Measurements from ENCODE around the gene LRPAP1. TPM values are rescaled to one million over a fixed set of nuclear protein-coding genes. Genes with fewer than 3 reads are reported as not detected.

The LRPAP1 gene
- total RNA-seq, 1 donor from 2014 or later, result 80.1 TPM

DNA sequence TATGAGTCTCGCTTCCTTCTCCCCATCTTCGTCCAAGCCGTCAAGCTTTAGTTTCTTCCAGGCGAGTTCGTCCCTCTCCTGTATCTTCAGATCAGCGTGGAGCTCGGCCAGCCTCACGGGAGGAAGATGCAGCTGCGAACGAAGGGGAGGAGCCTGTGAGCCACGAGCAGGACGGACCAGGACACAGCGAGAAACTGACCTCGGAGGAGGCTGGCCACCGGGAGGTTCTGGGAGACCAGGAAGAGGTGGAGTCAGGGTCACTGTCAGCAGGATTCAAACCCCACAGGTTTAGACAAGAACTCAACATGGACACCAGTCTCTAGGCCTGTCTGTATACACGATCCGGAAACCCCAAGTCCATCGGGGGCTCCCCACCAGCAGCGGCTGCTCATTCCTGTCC lies 7.3 kb downstream of the LRPAP1 start:
- DNase-seq (ENCODE audit: low spot score), result no peak
- Mint-ChIP-seq H3K27me3 (ENCODE audit: low read depth) (no peaks in the 10 kb centered on the region), H3K9me3 (no peaks in the 10 kb centered on the region), H3K4me1 (ENCODE audit: low read depth) (peaks cover under 1% of the 10 kb centered on the region), H3K36me3 (ENCODE audit: low read depth) (peaks cover 19% of the 10 kb centered on the region), H3K27ac (no peak overlapping the region), H3K4me3 (ENCODE audit: low read depth) (no peak overlapping the region)
- intact Hi-C loops (cut with micrococcal nuclease), result no loop called here

DNA sequence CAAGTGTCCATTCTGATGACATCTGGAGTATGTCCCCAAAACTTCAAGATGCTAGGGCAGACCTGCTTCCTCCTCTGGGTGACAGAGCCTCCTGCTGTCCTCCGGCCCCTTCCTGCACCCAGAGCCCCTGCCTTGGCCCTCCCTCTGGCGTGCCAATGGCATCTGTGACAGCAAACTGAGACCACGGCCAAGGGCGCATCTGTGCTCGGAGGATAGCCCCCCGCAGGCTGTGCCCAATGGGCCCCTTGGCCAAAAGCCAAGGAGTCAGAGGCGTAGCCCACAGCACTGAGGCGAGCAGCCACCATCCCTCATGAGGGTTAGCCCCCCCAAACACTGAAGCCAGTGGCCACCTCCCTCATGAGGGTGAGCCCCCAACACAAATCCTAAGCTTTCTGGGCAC lies 7.9 kb downstream of the LRPAP1 start:
- H3K36me3 Mint-ChIP-seq (ENCODE audit: low read depth), result peaks cover 22% of the 10 kb centered on the region
- intact Hi-C loops (cut with micrococcal nuclease), result no loop called here
- H3K4me3 Mint-ChIP-seq (ENCODE audit: low read depth), result no peak overlapping the region
- H3K9me3 Mint-ChIP-seq, result no peaks in the 10 kb centered on the region
- H3K27ac Mint-ChIP-seq, result no peak overlapping the region
- no peaks in the 10 kb centered on the region for H3K27me3 Mint-ChIP-seq (ENCODE audit: low read depth)
- DNase-seq (ENCODE audit: low spot score), result no peak
- no peaks in the 10 kb centered on the region for H3K4me1 Mint-ChIP-seq (ENCODE audit: low read depth)

DNA sequence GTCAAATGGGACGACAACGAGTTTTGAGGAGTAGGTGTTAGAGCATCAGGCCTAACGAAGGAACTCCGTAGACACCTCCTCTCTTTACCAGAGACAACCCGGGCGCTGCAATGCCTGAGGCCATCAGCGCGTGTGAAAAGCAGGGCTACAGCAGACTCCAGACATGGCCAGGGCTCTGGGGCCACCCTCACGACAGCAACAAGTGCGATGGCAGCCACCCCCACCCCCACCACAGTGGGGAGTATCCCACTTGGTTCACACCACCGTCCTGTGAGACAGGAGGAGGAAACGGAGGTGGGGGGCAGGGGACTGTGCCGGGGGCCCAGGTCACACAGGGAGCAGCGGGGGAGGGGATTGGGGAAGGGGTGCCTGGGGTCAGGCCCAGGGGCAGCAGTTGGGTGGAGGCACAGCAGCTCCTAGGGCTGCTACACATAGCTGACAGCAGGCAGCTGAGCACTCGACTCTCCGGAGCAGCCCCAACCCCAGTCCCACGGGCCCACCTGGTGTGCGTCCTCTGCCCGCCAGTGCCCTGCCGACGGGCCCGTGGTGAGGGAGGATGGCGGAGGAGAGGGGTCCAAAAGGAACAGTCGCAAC lies 8.5 kb downstream of the LRPAP1 start:
- DNase-seq (ENCODE audit: low spot score), result no peak
- Mint-ChIP-seq H3K9me3 (no peaks in the 10 kb centered on the region), H3K4me1 (ENCODE audit: low read depth) (no peaks in the 10 kb centered on the region), H3K27me3 (ENCODE audit: low read depth) (no peaks in the 10 kb centered on the region), H3K27ac (no peak overlapping the region), H3K36me3 (ENCODE audit: low read depth) (peaks cover 27% of the 10 kb centered on the region), H3K4me3 (ENCODE audit: low read depth) (no peak overlapping the region)
- intact Hi-C loops (cut with micrococcal nuclease), result no loop called here

DNA sequence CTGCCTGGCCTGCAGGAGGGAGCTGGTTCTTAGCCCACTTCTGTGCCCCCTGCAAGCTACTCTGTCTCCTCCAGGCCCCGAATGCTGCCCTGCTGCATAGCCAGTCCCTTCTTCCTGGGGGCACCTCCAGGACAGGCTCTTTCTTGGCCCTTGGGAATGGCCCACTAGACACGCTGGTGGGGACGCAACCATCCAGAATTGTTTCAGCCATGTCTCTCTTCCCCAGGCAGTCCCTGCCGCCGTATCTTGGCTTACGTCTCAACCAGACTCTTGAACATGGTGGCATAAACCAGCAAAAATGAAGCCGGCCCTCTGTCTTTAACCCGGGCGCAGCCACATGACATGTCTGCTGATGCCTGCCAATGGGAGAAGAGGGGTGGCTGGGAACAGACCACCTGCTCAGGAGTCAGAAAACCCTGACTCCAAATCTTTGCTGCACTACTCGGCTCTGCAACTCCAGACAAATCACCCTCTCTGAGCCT lies 9.0 kb downstream of the LRPAP1 start:
- peaks cover 27% of the 10 kb centered on the region for H3K36me3 Mint-ChIP-seq (ENCODE audit: low read depth)
- H3K4me1 Mint-ChIP-seq (ENCODE audit: low read depth), result no peaks in the 10 kb centered on the region
- H3K27me3 Mint-ChIP-seq (ENCODE audit: low read depth), result no peaks in the 10 kb centered on the region
- no peak overlapping the region for H3K27ac Mint-ChIP-seq
- no peak for DNase-seq (ENCODE audit: low spot score)
- intact Hi-C loops (cut with micrococcal nuclease), result no loop called here
- H3K9me3 Mint-ChIP-seq, result no peaks in the 10 kb centered on the region
- H3K4me3 Mint-ChIP-seq (ENCODE audit: low read depth), result no peak overlapping the region

DNA sequence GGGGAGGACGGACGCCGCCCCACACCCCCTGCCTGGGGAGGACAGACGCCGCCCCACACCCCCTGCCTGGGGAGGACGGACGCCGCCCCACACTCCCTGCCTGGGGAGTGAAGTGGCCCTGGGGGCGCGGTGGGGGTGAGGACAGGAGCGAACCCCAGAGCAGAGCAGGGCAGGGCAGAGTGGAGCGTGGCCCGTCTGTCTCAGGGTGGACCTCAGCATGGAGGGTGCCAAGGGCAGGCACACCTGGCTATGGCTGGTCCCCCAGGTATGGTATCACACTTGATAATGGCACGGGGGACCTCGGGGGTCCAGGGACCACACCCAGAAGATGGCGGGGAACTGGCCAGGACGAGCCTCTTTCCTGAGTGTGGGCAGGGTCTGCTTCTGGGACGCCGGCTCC lies 9.6 kb downstream of the LRPAP1 start:
- no peaks in the 10 kb centered on the region for H3K27me3 Mint-ChIP-seq (ENCODE audit: low read depth)
- intact Hi-C loops (cut with micrococcal nuclease), result no loop called here
- no peak for DNase-seq (ENCODE audit: low spot score)
- no peak overlapping the region for H3K4me3 Mint-ChIP-seq (ENCODE audit: low read depth)
- H3K9me3 Mint-ChIP-seq, result no peaks in the 10 kb centered on the region
- H3K36me3 Mint-ChIP-seq (ENCODE audit: low read depth), result peaks cover 28% of the 10 kb centered on the region
- no peak overlapping the region for H3K27ac Mint-ChIP-seq
- no peaks in the 10 kb centered on the region for H3K4me1 Mint-ChIP-seq (ENCODE audit: low read depth)

DNA sequence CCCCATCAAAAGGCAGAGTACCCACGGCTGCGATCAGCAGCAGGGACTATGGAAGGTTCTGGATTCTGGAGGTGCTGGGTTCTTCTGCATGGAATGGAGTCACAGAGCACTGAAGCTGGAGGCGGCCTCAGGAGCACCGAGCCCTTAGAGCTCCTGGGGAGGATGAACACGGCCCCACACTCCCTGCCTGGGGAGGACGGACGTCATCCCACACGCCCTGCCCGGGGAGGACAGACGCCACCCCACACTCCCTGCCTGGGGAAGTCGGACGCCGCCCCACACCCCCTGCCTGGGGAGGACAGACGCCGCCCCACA lies 9.9 kb downstream of the LRPAP1 start:
- intact Hi-C loops (cut with micrococcal nuclease), result no loop called here
- Mint-ChIP-seq H3K4me3 (ENCODE audit: low read depth) (no peak overlapping the region), H3K9me3 (no peaks in the 10 kb centered on the region), H3K36me3 (ENCODE audit: low read depth) (peaks cover 31% of the 10 kb centered on the region), H3K27ac (no peak overlapping the region), H3K27me3 (ENCODE audit: low read depth) (no peaks in the 10 kb centered on the region), H3K4me1 (ENCODE audit: low read depth) (no peaks in the 10 kb centered on the region)
- no peak for DNase-seq (ENCODE audit: low spot score)

DNA sequence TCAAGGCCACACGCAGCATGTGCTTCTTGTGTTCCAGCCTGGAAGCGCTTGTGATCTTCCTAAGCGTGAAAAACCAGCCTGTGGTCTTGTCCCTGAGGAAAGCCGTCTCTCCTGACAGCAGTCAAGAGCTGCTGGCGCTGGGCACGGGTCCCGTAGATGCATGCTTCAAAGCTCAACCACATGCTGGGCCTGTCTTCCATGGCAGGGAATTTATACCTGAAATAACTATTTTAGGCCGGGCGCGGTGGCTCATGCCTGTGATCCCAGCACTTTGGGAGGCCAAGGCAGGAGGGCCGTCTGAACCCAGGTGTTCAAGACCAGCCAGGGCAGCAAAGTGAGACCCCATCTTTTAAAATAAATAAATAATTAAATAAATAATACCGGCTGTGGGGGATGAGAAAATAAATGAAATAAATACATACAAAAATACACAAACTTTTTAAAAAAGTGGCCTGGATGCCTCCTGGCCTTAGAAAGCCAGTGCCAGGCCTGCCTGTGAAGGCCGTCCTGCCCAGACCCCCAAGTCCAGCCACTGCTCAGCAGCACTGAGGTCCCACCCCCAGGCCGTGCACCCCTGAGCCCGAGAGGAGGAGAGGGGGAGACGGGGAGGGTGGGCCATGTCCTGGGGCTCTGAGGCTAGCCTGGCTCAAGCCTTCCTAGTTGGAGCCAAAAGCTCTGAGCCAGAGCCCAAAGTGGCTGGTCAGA lies 10.4 kb downstream of the LRPAP1 start:
- Mint-ChIP-seq H3K4me1 (ENCODE audit: low read depth) (no peaks in the 10 kb centered on the region), H3K36me3 (ENCODE audit: low read depth) (peaks cover 34% of the 10 kb centered on the region), H3K27me3 (ENCODE audit: low read depth) (no peaks in the 10 kb centered on the region), H3K9me3 (no peaks in the 10 kb centered on the region), H3K27ac (no peak overlapping the region), H3K4me3 (ENCODE audit: low read depth) (no peak overlapping the region)
- no peak for DNase-seq (ENCODE audit: low spot score)
- intact Hi-C loops (cut with micrococcal nuclease), result no loop called here

DNA sequence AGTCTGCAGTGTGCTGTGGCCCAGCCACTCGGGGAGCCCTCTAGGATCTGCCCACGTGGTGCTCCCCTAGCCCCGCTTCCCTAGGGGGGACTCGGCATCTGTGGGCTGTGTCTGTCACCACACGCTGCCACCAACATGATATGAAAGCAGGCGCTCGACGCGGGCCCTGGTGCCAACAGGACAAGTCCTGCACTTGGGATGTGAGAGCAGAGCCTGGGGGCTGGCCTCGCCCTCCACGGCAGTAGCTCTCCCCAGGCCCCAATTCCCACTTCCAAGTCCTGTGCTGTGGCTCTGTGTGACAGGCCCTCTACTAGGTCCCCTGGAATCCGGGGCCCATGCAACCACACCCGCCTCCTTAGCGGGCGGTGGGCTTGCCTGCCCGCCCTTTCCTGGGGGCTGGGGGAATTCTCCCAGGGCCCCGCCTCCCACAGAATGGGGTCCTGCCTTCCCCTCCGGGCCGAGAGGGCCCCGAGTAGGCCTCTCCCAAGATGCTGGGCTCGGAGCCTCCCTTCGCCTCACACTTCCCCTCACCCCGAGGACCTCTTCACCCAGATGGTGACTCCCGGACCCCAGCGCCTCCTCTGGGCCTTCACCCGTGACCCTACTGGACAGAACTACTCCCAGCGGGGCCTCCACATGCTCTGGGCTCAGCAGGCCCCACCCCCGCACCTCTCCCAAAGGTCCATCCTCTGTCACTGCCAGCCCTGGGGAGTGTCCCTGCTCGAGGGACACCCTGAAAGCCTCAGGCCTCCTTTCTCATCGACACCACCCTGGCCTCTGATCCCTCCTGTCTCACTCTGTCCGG lies 11.2 kb downstream of the LRPAP1 start:
- Mint-ChIP-seq H3K27ac (no peak overlapping the region), H3K9me3 (no peaks in the 10 kb centered on the region)

DNA sequence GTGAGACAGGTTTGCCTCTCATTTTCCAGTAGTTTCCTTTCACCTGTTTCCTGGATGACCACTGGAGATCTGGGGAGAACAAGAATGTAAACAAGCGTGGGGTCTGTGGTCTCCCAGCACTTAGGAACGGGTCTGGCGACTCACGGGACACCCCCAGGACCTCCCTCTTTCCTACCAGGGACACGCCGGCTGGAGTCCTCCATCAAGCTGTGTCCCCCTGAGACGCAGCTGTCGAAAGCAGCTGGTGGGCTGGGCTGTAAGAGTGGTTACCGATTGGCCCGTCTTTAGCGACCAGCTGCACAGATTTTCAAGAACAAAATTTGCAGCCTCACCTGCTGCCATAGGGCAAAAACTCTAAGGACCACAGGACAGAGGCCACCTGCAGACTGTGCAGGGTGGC lies 11.9 kb downstream of the LRPAP1 start:
- no peak overlapping the region for H3K4me3 Mint-ChIP-seq (ENCODE audit: low read depth)
- peaks cover 40% of the 10 kb centered on the region for H3K36me3 Mint-ChIP-seq (ENCODE audit: low read depth)
- H3K27me3 Mint-ChIP-seq (ENCODE audit: low read depth), result no peaks in the 10 kb centered on the region
- intact Hi-C loops (cut with micrococcal nuclease), result no loop called here
- H3K4me1 Mint-ChIP-seq (ENCODE audit: low read depth), result no peaks in the 10 kb centered on the region
- no peak for DNase-seq (ENCODE audit: low spot score)
- H3K9me3 Mint-ChIP-seq, result no peaks in the 10 kb centered on the region
- H3K27ac Mint-ChIP-seq, result no peak overlapping the region

More for the DNA sequence above, 11.2 kb downstream of the LRPAP1 start:
- no peaks in the 10 kb centered on the region for H3K27me3 Mint-ChIP-seq (ENCODE audit: low read depth)
- H3K4me3 Mint-ChIP-seq (ENCODE audit: low read depth), result no peak overlapping the region
- intact Hi-C loops (cut with micrococcal nuclease), result no loop called here
- no peaks in the 10 kb centered on the region for H3K4me1 Mint-ChIP-seq (ENCODE audit: low read depth)
- peaks cover 34% of the 10 kb centered on the region for H3K36me3 Mint-ChIP-seq (ENCODE audit: low read depth)
- DNase-seq (ENCODE audit: low spot score), result no peak

DNA sequence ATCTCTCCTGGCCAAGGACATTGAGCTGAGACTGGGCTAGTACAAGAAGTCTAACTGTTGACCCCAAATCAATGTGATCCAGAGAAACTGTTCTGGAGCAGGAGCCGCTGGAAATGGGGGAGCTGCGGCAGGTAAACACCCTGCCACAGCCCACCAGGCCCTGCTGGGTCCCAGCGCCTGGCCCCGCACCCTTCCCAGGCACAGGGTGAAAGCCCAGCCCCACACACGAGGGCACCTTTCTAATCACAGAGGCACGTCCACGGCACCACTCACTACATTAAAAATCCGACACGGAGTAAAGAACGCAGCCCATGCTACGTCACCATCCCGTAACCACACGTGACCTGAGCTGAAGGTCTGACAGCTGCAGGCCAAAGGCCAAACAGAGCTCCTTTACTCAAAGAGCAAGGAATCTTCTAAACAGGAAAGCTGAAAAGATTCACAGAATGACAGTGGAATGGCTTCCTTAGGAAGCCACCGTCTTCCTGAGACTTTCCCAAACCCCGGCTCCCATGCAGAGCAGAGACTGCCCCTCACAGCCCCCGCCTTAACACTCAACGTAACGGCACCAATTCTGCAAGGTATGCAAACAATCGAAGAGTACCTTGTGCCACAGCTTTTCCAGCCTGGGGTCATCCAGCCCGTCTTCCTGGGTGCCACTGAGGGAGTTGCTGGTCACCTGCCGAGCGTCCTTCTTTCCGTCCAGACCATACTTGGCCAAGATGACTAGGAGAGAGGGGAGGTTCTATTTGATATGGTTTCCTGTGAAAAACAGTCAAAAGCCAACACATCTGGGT lies 12.6 kb downstream of the LRPAP1 start:
- intact Hi-C loops (cut with micrococcal nuclease), result no loop called here
- H3K4me1 Mint-ChIP-seq (ENCODE audit: low read depth), result no peaks in the 10 kb centered on the region
- no peak overlapping the region for H3K27ac Mint-ChIP-seq

DNA sequence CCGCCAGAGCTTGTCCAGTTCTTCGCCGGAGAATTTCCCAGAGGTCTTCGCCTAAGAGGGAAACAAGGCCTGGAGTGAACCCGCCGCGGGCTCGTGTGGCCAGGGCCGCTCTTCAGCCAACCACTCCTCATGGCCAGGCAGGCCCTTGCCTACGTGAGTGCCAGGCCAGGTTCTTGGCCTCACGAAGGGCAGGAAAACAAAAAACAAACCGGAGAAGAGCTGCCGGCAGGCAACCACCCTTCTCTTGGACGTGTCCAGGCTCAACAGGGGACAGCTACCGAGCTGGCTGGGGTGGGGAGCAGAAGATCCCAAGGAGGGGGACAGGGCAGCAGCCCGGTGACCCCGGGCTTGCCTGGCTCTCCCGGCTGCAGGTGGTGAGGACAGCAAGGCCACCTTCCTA lies 13.3 kb downstream of the LRPAP1 start:
- Mint-ChIP-seq H3K4me1 (ENCODE audit: low read depth) (no peaks in the 10 kb centered on the region), H3K27ac (no peak overlapping the region), H3K4me3 (ENCODE audit: low read depth) (no peak overlapping the region), H3K9me3 (no peaks in the 10 kb centered on the region), H3K36me3 (ENCODE audit: low read depth) (peaks cover 37% of the 10 kb centered on the region), H3K27me3 (ENCODE audit: low read depth) (no peaks in the 10 kb centered on the region)
- no peak for DNase-seq (ENCODE audit: low spot score)
- intact Hi-C loops (cut with micrococcal nuclease), result no loop called here

More for the DNA sequence above, 12.6 kb downstream of the LRPAP1 start:
- Mint-ChIP-seq H3K36me3 (ENCODE audit: low read depth) (peaks cover 40% of the 10 kb centered on the region), H3K9me3 (no peaks in the 10 kb centered on the region), H3K27me3 (ENCODE audit: low read depth) (no peaks in the 10 kb centered on the region), H3K4me3 (ENCODE audit: low read depth) (no peak overlapping the region)
- DNase-seq (ENCODE audit: low spot score), result no peak

DNA sequence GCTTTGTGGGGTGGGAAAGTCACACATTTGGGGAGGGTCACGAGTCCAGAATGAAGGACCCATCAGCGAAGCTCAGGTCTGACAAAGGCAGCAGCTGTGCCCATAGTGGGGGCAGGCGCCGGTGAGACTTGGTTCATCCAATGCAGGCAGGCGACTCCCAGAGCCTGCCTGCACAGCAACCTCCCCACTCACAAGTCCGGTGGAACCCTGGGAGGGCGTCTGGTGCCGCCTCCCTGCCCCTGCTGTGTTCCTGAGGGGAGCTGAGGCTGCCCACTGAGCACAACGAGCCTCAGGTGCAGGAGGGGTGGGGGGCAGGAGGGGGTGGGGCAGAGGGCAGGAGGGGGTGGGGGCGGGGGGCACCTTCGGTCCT lies 13.7 kb downstream of the LRPAP1 start:
- H3K36me3 Mint-ChIP-seq (ENCODE audit: low read depth), result peaks cover 40% of the 10 kb centered on the region
- H3K4me1 Mint-ChIP-seq (ENCODE audit: low read depth), result no peaks in the 10 kb centered on the region
- no peaks in the 10 kb centered on the region for H3K9me3 Mint-ChIP-seq
- intact Hi-C loops (cut with micrococcal nuclease), result no loop called here
- H3K27ac Mint-ChIP-seq, result no peak overlapping the region
- no peaks in the 10 kb centered on the region for H3K27me3 Mint-ChIP-seq (ENCODE audit: low read depth)
- H3K4me3 Mint-ChIP-seq (ENCODE audit: low read depth), result no peak overlapping the region
- DNase-seq (ENCODE audit: low spot score), result no peak
